GM23338 (cell line): ENCODE data around the gene XPC.

ENCODE experiments used
- CTCF ChIP-seq, 2 experiments: fragments of 200-600 bp in 1 of 2; sonication (generic) in 1 of 2; conservative IDR thresholded peaks; 2 replicates each; pipeline versions ENCODE4 v1.5.1 to v1.6.1; 2016 to 2017; ENCODE audit warnings: antibody characterized with exemption in 2 of 2, low read depth in 2 of 2, mild to moderate bottlenecking in 2 of 2, moderate library complexity in 1 of 2
- EZH2 ChIP-seq: fragments of 200-600 bp; sonication (generic); IDR thresholded peaks from one replicate; pipeline ENCODE4 v1.8.0; 2017; ENCODE audit warnings: antibody characterized with exemption, mild to moderate bottlenecking, low read depth; ENCODE audit not compliant: unreplicated experiment
- POLR2AphosphoS5 ChIP-seq: IDR thresholded peaks from 2 replicates; pipeline ENCODE4 v1.6.1; 2016; ENCODE audit warnings: antibody characterized with exemption, low read depth
- TF ChIP-seq, protein P1 (sequence below): fragments of 250-450 bp; sonication (Bioruptor Pico); IDR thresholded peaks from 2 replicates; pipeline ENCODE4 v1.5.0; 2020; ENCODE audit warnings: mild to moderate bottlenecking, moderate library complexity

DNA sequence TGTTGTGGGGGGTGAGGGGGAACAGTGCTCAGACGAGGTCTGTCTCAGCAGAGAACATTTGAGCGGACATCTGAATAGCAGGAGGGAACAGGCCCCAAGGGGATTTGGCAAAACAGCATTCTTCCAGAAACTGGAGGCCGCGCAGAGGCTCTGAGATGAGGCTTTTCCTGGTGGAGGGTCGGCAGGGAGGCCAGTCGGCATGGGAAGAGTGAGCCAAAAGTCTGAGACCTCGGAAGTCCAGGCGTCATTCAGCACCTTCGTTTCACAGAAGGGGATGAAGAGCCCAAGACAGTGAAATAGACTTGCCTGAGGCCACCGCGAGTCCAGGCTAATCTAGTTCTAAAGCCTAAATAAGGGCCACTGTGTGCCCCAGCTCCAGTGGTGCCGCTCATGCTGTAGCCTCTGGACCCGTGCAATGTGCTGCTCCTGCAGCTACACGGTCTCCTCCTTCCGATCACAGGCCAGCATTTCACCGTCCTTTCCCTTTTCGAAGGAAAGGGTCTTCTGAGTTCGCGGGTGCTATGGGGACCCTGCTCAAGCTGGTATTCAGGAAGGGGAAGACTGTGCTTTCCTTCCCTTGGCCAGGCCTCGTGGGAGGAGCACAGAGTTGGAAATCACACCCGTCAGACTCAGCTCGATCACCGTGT lies 24.6 kb upstream of the XPC start:
- TF ChIP-seq POLR2AphosphoS5 (no peak), CTCF (conservative IDR thresholded peaks at IDR 0.05; ENCODE audit: low read depth in 2 of 2) (no peak), EZH2 (no peak)
- TF ChIP-seq, protein P1, sequence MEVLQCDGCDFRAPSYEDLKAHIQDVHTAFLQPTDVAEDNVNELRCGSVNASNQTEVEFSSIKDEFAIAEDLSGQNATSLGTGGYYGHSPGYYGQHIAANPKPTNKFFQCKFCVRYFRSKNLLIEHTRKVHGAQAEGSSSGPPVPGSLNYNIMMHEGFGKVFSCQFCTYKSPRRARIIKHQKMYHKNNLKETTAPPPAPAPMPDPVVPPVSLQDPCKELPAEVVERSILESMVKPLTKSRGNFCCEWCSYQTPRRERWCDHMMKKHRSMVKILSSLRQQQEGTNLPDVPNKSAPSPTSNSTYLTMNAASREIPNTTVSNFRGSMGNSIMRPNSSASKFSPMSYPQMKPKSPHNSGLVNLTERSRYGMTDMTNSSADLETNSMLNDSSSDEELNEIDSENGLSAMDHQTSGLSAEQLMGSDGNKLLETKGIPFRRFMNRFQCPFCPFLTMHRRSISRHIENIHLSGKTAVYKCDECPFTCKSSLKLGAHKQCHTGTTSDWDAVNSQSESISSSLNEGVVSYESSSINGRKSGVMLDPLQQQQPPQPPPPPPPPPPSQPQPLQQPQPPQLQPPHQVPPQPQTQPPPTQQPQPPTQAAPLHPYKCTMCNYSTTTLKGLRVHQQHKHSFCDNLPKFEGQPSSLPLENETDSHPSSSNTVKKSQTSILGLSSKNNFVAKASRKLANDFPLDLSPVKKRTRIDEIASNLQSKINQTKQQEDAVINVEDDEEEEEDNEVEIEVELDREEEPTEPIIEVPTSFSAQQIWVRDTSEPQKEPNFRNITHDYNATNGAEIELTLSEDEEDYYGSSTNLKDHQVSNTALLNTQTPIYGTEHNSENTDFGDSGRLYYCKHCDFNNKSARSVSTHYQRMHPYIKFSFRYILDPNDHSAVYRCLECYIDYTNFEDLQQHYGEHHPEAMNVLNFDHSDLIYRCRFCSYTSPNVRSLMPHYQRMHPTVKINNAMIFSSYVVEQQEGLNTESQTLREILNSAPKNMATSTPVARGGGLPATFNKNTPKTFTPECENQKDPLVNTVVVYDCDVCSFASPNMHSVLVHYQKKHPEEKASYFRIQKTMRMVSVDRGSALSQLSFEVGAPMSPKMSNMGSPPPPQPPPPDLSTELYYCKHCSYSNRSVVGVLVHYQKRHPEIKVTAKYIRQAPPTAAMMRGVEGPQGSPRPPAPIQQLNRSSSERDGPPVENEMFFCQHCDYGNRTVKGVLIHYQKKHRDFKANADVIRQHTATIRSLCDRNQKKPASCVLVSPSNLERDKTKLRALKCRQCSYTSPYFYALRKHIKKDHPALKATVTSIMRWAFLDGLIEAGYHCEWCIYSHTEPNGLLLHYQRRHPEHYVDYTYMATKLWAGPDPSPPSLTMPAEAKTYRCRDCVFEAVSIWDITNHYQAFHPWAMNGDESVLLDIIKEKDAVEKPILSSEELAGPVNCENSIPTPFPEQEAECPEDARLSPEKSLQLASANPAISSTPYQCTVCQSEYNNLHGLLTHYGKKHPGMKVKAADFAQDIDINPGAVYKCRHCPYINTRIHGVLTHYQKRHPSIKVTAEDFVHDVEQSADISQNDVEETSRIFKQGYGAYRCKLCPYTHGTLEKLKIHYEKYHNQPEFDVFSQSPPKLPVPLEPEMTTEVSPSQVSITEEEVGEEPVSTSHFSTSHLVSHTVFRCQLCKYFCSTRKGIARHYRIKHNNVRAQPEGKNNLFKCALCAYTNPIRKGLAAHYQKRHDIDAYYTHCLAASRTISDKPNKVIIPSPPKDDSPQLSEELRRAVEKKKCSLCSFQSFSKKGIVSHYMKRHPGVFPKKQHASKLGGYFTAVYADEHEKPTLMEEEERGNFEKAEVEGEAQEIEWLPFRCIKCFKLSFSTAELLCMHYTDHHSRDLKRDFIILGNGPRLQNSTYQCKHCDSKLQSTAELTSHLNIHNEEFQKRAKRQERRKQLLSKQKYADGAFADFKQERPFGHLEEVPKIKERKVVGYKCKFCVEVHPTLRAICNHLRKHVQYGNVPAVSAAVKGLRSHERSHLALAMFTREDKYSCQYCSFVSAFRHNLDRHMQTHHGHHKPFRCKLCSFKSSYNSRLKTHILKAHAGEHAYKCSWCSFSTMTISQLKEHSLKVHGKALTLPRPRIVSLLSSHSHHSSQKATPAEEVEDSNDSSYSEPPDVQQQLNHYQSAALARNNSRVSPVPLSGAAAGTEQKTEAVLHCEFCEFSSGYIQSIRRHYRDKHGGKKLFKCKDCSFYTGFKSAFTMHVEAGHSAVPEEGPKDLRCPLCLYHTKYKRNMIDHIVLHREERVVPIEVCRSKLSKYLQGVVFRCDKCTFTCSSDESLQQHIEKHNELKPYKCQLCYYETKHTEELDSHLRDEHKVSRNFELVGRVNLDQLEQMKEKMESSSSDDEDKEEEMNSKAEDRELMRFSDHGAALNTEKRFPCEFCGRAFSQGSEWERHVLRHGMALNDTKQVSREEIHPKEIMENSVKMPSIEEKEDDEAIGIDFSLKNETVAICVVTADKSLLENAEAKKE: no peak
